CD4-positive, alpha-beta T cell treated with Interleukin-12 subunit alpha and Interleukin-12 subunit beta, for 1 hour (primary cell): ENCODE measurements around the gene MYRFL.

Experiments
- DNase-seq: peaks from one replicate; pipeline ENCODE4 v3.0.0-alpha.2; 2020

Gene MYRFL

DNA sequence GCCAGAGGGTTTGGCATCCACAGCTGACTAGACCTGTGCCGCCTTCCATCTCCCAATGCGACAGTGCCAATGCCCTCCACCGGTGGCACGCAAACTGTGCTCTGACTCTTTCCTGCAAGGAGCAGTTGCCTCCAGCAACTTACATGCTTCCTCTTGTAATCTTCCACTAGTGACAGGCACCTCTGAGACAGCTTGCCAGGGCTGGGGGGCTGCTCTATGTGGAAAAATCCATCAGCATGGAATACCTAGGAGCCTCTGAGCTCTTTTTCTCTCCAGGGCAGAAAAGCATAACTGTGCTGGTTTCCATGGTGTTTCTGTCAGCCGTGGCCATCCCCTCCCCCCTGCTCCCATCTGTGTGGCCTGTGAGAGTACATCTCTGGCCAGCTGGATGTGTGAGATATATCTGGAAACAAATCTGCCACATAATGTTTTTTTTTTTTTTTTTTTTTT is 110.6 kb downstream of the MYRFL start:
- no peak for DNase-seq

DNA sequence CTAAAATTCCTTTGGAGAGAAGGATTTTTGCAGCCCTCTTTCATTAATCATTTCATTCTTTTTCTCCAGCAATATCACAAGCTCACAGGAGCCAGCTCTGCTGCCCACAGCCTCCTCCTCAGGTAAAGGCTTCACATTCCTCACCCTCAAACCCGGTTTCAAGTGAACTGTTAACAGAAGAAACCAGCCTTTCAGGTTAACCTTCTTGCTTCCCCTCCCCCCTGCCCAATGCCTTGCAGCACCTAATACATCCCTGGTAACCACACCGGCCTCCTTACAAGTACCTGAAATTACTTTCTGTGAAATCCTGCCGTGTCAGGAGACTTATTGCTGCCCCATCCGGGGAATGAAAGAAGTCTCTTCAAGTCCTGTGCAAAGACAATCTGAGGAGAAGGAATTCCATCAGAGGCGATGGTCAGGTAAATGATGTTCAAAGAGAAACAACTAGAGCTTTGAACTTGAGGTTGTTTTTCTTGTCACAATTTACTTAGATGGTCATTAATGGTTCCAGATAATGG is 111.2 kb downstream of the MYRFL start:
- DNase-seq = no peak

DNA sequence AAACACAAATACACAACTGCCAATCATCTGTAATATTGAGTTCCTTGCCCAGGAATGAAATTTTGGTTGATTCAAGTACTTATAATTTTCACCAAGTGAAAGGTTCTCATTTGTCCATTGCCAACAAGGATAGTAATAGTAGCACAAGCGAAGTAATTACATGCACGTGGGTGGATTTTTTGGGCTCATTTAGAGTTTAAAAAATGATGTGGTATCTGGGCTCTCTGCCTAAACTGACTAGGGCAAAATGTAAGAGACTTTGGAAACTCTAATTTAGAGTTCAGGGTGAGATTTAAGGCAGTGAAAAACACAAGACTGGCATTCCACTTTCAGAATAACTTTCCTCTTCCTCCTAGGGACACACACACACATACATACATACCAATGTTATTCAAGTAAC is 111.7 kb downstream of the MYRFL start:
- DNase-seq = no peak

DNA sequence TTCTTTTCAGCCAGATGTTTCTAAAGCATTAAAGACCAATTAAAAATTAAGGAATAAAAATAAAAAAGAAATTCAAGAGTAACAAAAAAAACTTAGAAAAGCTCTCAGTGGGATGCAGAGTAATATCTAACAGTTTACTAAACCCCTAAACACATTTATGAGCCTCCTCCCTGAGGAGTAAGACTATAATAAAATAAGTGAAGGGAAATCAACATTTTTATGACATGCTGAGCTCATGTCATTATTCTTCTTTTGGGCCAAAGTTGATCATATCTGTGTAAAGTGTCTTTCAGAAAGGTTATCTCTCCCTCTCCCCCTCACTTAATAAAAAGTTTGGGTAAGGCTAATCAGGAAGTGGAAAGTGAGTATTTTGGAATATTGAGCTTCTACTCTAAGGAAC is 122.1 kb downstream of the MYRFL start:
- no peak for DNase-seq

DNA sequence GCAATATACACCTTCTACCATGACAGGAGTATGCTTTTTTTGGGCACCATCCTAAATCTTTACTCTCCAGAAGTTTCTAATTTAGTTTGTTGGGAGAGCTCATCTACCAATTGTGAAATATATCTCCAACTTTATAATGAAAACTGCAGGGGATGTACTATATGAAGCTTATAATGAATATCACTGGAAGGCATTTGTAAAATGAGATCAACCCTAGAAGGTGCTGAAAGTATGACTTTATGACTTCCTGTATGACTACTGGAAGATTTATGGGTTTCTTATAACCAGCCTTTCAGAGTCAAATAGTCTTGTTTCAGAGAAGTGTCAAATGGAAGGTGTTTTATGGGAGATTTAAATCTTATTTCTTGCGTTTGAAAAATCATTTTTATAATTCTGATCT is 122.9 kb downstream of the MYRFL start:
- no peak for DNase-seq

DNA sequence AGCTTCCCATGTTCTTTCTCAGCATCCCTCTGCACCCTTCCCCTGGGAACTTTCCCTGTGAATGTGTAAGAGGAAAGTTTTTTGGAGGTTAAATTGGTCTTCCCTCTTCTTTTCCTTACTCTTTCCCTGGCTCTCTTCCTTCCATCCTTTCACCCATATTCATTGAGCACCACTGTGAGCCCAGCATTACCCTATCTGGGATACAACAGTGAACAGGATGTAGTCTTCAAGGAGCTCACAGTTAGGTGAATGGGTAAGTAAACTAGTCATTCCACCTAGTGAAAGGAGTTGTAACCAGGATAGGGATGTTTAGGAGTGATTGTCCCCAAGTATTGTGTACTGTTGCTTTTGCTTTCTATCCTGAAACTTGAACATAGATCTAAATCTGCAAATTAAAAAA is 123.8 kb downstream of the MYRFL start:
- no peak for DNase-seq

DNA sequence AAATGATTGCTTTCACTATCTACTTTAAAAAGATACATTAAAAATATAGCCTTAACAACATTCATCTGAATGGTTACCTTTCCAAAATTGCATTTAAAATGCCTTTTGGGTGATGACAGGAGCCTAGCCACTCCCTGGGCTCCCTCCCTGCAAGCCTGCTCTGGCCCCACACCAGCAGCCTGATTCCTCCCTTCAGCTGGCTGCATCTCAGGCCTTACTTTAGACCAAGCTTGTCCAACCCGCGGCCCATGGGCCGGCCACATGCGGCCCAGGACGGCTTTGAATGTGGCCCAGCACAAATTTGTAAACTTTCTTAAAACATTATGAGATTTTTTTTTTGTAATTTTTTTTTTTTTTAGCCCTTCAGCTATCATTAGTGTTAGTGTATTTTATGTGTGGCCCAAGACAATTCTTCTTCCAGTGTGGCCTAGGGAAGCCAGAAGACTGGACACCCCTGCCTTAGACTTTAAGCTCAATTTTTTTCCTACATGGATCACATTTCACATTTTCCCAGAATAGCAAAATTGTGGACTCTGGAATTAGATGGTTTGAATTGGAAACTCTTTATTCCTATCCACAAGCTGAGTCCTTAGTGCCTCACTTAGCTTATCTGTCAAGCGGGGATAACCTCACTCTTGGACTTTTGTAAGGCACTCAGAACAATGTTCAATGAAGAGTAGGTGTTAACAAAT is 124.4 kb downstream of the MYRFL start:
- no peak for DNase-seq

DNA sequence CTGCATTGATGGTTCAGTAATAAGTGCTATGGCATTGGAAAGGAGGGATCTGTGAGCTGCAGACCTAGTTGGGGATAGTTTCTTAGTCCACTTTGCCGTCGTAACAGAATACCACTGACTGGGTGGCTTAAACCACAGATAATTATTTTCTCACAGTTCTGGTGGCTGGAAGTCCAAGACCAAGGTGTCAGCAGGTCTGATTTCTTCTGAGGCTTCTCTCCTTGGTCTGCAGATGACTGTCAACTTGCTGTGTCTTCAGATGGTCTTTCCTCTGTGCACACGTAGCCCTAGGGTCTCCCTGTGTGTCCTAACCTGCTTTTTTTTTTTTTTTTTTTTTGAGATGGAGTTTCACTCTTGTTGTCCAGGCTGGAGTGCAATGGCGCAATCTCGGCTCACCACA is 126.1 kb downstream of the MYRFL start:
- DNase-seq = no peak

DNA sequence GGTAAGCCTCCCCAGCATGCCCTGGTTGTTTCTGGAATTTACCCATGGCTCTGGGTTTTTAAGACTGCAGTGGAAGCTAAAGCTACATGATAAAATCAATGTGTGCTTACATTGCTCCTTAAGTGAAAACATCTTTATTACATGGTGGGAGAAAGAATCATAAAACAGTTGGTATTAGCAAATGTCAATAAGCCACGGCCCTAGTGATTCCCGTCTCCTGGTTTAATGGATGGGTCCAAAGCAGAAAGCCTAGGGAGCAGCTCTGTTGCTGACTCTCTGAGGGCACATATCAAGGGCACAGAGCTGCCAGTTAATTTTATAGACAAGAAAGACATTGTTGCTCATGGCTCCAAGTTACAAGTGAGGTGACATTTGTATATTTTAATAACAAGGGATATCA is 127.9 kb downstream of the MYRFL start:
- no peak for DNase-seq

DNA sequence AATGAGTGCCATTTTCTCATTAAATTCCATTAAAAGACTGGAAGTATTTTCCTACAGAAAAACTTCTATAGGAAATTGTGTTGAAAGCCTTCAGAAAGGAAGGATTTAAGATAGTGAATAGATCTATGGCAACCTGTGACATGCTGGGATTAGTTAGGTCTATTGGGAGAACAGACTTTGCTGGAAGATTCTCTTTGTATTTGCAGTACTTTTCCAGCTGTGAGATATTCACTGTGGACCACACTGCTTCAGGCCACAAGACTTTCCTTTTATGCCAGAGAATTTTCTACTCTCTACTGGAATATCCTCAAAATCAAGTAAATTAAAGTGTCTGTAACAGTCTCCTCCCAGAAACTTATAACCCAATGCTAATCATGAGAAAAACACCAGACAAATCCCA is 136.2 kb downstream of the MYRFL start:
- DNase-seq = no peak

DNA sequence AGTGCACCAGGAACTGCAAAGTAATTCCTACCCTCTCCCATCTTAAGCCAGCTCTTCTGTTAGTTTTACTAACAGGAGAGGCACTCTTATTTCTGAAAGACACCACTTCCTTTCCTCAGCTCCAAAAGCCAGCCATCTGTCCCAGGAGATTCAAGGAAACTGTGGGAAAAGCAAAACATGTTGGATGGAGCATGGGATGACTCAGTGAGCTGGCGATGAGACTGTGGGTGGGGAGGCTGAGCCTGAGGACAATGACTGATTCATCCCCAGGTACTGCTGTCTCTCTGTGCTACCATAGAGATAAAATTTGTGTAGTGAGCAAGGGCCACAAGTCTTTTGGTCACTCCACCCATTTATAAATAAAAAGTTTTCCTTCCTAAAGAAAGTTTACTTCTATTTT is 141.4 kb downstream of the MYRFL start:
- DNase-seq = no peak

DNA sequence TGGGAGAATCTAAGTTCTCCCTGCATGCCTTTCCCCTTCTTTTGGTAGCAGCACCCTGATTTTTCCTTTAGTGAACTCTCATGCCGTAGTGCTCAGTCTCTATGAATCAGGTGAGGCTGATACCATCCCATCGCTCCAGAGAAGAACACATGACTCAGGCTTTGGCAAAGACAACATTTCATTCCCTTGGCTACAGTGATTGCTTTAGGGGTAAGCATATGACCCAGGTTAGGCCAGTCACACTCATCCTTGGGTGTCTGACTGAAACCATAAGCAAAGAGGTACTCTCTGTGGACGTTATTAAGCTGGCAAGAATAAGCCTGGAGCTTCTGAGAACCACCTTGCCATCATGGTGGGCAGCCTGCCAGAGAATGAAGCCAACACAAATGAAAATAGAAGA is 141.8 kb downstream of the MYRFL start:
- DNase-seq = no peak

DNA sequence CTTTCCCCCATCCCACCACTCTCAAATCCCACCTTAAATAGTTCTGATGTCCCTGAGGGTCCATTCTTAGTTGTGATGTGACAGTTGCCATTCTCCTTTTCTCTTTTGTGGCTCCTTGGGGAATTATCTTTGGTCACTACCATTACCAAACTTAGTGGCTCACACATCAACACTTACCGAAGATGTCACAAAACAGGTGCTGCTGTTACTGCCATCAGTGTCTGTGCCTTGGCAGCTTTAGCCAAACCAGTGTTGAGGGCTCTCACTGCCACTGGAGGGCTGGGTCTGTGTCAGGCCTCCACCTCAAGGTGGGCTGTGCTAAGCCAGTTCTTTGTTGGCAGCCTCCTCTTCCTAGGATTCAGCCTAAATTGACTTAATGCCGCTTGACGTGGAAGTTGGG is 144.0 kb downstream of the MYRFL start:
- DNase-seq = no peak

DNA sequence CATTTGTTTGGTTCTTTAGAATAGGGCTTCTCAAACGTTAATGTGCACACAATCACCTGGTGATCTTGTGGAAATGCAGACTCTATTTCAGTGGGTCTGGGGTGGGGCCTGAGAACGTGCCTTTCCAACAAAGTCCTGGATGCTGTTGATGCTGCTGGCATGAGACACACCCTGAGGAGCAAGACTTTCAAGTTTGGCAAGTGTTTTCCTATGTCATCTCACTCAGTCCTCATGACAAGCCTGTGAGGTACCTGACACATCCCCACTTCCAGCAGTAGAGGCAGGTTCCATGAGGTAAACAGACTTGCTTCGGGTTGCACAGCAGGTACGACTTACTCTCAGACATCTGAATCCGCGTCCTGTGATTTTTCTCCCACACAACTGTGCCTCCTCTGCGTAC is 147.1 kb downstream of the MYRFL start:
- no peak for DNase-seq

DNA sequence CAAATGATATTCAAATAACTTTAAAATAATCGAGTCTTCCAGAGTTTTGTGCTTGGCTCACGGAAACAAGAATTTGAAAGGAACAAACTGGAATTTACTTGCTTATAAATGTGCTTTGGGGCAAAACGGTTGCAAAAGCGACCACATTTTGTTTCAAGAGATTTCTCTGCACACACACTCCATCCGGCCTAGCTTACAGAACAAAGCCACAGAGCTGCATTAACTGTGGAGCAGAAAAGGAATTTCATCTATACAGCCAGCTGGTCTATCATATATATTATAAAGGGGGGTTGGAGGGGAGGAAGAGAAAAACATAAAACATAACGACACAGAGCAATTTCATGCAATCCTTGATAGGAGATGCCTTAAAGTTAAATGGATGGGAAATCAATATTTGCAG is 153.0 kb downstream of the MYRFL start:
- DNase-seq = no peak

DNA sequence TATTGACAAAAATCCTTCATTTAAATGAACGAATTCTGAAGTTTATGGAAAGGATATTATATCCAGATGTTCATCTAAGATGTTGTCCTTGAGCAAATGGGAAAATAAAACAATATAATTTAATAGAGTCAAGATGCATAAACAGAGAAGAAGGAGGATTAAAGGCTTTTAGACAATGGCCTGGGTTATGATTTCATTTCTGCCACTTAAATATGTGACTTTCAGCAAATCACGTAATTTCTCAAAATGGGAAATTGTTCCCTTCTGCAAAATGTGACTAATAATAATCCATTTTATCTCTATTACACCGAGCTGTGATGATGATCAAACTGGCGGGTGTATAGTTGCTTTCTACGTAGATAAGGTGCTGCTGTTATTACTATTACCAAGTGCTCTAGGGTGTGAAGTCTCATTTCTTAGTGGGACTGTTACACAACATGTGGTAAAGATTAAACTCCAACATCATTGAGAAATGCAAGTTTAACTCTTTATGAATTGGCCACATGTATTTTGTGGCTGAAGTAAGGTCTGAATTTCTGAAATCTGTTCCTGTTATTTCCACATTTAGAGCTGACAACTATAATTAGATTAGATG is 157.0 kb downstream of the MYRFL start:
- DNase-seq = no peak

DNA sequence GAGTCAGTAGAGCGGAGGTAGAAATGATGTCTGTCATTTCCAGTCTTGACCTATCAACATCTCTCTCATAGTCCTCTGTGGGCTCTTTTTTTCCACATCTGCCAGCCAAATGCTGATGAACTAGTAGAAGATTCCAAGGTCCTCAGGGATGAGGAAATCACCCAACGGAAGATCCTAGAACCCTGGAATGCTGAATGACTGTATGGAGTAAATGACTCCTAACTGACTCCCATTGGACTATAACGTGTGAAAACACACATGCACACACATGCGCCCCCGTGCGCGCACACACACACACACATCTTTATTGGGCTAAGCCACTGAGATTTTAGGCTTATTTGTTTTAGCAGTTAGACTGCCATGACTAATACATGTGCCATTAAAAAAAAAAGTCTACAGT is 159.2 kb downstream of the MYRFL start:
- no peak for DNase-seq

DNA sequence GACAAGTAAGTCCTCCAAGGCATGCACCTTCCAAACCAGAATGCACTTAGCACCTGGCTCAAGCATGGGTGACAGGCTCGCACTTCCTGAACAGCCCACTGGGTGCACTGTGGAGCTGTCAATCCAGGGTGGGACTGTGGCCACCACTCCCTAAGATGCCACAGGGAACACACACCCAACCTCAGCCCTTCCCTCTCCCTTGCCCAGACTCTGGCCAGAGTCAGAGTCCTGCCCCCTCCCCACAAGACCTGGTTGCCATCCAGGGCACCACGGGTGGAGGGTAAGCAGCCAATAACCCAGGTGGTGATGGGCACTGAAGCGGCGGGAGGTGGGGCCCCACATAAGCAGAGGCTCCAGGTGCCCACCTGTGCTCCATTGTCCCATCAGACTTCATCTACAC is 160.6 kb downstream of the MYRFL start:
- DNase-seq = no peak

DNA sequence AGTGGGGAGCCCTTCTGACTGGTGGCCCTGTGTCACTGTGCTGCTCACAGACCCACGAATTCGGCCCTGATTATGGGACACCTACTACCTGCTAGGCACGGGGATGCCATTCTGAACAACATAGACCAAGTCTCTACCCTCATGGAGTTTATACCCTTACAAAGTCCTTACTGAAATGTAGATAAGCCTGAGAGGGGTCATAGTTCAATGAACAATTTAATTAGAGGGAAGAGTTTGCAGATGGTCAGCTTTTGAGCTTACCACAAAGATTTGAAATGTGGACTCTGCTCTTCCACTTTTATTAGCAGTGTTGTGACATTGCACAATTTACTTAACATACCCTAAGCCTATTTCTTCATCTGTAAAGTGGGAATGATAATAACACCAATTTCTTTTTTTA is 161.1 kb downstream of the MYRFL start:
- no peak for DNase-seq

DNA sequence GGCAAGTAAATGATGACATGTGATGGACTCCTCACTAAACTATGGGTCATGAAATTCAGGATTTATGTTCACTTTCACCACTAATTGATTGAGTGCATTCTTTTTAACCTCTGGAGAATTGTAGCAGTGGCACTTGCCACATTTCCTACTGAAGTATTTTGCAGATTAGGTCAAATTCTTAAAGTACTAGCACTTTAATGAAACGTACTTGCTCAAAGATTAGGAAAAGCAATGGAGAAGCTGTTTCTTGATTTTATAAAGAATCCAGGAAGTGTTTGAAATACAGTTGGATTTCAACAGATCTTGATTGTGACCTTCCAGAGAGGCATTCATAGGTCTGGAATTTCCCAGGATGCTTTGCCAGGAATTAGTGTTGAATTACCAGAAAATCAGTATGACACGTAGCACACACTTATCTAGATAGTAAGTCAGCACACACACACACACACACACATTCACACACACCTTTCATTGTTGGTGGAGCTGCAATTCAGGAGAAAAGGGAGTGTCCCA is 162.6 kb downstream of the MYRFL start:
- DNase-seq = no peak

DNA sequence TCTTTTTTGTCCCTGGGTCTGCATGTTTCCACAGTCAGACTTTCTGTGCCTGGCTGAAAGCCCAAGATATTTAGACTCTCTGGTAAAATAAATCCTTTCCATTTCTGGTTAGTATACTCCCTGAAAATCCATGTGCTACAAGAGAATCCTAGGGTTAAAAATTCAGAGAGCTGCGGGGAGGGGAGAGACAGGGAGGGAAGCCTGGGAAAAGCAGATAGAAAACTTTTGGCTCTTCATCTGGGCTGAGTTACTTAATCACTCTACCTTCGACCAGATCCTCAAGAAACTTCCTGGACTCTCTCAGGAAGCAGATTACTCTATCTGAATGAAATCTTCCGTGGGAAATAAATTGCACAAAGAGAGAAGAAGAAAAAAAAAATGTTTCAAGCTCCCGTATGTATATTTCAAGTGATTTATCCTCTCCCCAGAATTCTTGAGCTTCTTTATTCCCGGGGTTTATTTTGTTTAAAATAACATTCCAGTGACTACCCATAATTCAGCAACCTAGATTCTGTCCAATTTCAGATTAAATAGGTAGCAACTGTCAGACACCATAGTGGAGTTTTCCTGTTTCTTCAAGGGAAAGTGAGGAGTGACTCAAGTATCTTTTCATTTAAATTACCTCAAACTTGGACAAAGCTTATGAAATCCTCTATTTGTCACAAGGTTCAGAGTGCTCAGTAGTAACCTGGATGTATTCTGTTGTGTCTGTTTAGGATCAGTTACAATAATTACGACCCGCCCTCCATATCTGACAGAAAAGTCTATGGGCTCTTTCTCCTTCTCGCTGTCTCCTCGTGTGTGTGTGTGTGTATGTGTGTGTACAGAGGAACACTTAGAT is 163.7 kb downstream of the MYRFL start:
- no peak for DNase-seq

DNA sequence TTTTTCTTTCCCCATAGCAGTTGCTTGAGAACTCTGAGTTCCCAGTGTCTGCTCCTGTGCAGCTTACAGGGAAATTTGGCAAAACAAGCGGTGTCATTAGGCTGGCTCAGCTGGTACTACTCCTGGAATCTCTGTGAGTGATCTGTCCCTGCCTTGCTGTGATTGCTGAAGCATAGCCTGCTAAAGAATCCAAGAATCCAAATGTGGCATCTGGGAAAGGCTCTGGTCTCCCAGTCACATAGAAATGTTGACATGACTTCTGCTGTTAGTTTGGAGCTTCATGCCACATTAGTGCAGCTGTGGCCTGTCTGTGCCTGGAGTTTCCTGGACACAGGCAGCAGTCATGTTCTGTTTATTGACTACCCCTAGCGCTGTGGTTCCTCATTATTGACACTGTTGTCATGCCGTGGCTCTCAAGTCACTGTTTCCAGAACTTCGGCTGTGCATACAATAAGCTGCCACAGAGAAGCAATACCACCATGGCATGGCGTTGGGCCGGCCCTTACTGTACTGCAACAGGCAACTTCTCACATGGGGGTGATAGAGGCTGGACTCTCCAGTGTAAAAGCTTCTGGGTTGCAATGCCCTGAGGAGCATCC is 166.8 kb downstream of the MYRFL start:
- no peak for DNase-seq

DNA sequence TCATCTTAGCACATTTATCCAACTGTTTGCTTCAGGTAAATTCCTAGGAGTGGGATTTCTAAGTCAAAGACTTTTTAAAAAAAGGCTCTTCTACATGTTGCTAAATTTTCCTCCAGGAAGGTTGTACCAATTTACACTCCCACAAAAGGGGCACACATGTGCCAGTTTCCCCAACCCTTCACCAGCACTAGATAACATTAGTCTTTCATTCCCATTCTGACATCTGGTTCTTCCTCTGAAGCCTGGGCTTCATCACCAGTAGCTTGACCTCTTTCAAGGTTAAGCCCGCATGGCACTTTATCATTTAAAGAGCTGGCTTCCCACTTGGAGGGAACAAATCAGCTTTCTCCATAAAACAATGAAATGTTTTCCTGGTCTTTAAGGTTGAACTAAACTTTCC is 168.4 kb downstream of the MYRFL start:
- DNase-seq = no peak
